Right forelimb (tissue), 1 donor: ENCODE data around the gene NDUFB10.
A peak's percentile ranks its signal among the peaks of the same experiment; 100 is the strongest.
"Not testable (repeated sequence)": the region's sequence is repeated elsewhere in the genome, so short reads cannot be mapped to it uniquely, and the experiment has no call there.

Source experiments
- DNase-seq: peaks from one replicate; pipeline ENCODE4 v3.0.0-alpha.2; 2018

Gene NDUFB10

GRCh38 chr16:1947369-1947670 lies 12.0 kb upstream of the NDUFB10 start:
- DNase-seq, result no peak

GRCh38 chr16:1949507-1949906 lies 9.8 kb upstream of the NDUFB10 start:
- DNase-seq, result no peak

- no peak for DNase-seq
Observed at GRCh38 chr16:1950047-1950446, 9.3 kb upstream of the NDUFB10 start.

GRCh38 chr16:1950559-1950958 lies 8.8 kb upstream of the NDUFB10 start:
- DNase-seq, result no peak

GRCh38 chr16:1953734-1954133 lies 5.6 kb upstream of the NDUFB10 start:
- DNase-seq, result no peak

GRCh38 chr16:1957434-1958142 lies 1.8 kb upstream of the NDUFB10 start:
- DNase-seq, result not testable (repeated sequence)

GRCh38 chr16:1958143-1958491 lies 1.2 kb upstream of the NDUFB10 start:
- not testable (repeated sequence) for DNase-seq

- no peak for DNase-seq
Observed at GRCh38 chr16:1958715-1959268, 546 bp upstream of the NDUFB10 start.

GRCh38 chr16:1960665-1961630 lies 1.6 kb downstream of the NDUFB10 start:
- no peak for DNase-seq

- no peak for DNase-seq
Observed at GRCh38 chr16:1961651-1962067, 2.3 kb downstream of the NDUFB10 start.

- not testable (repeated sequence) for DNase-seq
Observed at GRCh38 chr16:1962161-1963153, 3.1 kb downstream of the NDUFB10 start.

GRCh38 chr16:1963806-1964505 lies 4.6 kb downstream of the NDUFB10 start:
- DNase-seq, result no peak

GRCh38 chr16:1964506-1965395 lies 5.4 kb downstream of the NDUFB10 start, which contains the start of gene RPS2:
RPS2 (minus strand) TSS chr16:1964826; CDS start chr16:1964625, 201 bp downstream.
- DNase-seq, result peak; percentile 99

- peak; percentile 59 for DNase-seq
Observed at GRCh38 chr16:1965396-1966001, 6.2 kb downstream of the NDUFB10 start.

GRCh38 chr16:1966460-1966859 lies 7.1 kb downstream of the NDUFB10 start, which contains the start of gene RNF151:
RNF151 (plus strand) TSS chr16:1966856; CDS start chr16:1966882, 26 bp downstream.
- no peak for DNase-seq

GRCh38 chr16:1968146-1968953 lies 9.0 kb downstream of the NDUFB10 start:
- no peak for DNase-seq

GRCh38 chr16:1971796-1972489 lies 12.6 kb downstream of the NDUFB10 start, which contains the start of gene TBL3:
TBL3 (plus strand) TSS chr16:1972053; CDS start chr16:1972165, 112 bp downstream.
- DNase-seq, result peak; percentile 99

- DNase-seq, result peak; percentile 42
Observed at GRCh38 chr16:1972490-1972877, 13.1 kb downstream of the NDUFB10 start.
